HG03095 (cell line): ENCODE results near the gene TSC22D1.

ENCODE experiments used
- ATAC-seq: cut with Tn5 transposase; IDR thresholded peaks from one replicate; pipeline ENCODE4 v1.9.1; 2021; ENCODE audit warnings: moderate library complexity; ENCODE audit not compliant: unreplicated experiment

The TSC22D1 gene

DNA sequence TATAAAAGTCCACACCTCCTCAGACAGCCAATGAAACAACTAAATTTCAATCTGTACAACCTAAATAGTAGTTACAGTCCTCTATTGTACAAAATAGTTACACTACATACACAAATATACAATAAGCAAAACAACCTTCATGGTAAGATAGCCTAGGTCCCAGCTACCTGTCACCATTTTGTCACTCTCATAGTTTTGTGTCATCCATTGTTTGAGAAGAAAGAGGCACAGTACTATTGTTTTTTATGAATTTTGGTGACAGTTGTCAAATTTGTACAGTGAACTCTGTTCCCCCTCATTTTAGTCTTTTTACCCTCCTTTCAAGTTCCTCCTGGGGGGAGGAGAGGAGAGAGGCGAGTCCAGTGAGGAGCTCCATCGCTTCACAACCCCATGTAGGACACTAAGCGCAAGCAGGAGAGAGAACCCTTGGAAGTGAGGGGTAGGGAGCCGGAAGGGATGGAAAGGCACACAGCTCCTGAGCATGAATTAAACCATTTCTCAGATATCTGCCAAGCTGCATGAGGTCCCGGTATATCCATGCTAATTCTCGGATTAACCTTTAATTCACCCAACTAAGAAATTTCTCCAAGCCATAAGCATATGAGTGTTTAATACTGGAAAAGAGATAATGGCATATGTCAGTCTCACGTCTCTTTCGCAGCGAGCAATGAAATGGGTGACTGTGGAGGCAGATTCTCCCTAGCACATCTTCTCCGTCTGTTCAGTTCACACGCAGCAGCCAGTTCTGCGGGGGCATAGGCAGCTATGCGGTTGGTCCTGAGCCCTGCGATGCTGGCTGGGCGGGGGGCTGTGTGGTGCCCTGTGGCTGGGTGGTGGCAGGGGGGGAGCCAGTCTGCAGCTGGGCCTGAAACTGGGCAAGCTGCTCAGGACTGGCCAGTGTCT lies 142.0 kb downstream of the TSC22D1 start:
- ATAC-seq: no peak

GRCh38 chr13:44432650-44433049 lies 143.5 kb downstream of the TSC22D1 start:
- ATAC-seq: no peak

DNA sequence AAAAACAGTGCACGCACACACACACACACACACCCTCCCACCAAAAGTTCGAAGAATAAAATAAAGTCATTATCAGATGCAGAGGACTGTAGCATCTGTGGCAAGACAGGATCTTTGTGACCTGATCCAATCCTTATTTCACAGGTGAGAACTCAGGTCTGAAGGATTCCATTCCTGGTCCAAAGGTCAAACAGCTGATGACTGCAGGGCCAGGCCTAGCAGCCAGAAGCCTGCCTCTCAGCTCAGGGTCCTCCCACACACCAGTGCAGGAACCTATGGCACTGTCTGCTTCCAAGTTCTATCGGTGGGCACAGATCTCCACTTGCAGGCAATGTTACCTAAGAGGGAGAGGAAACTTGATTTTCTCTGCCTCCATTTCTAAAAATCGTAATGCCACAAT lies 145.0 kb downstream of the TSC22D1 start:
- ATAC-seq: no peak

- no peak for ATAC-seq
Observed at GRCh38 chr13:44429311-44429710, 146.8 kb downstream of the TSC22D1 start.

DNA sequence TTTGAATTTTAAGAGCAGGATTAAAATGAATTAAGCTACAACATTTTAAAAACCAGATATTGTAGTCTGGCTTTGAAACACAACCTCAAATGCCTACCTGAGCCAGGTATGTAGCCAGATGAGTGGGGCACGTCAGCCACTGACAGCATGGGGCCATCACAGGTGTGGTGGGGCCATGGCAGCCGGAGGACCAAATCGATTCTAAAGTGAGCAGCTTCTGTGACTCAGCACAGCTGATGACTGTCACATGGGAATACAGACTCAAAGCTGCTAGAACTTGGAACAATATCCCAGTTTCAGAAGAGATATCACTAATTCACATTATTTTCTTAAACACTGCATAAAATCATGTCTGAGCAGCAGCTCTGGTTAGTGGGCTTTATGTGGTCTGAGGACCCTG lies 149.7 kb downstream of the TSC22D1 start:
- no peak for ATAC-seq

GRCh38 chr13:44425815-44426078 lies 150.4 kb downstream of the TSC22D1 start:
- ATAC-seq: no peak

- no peak for ATAC-seq
Observed at GRCh38 chr13:44425041-44425814, 150.9 kb downstream of the TSC22D1 start.

- no peak for ATAC-seq
Observed at GRCh38 chr13:44423824-44424223, 152.3 kb downstream of the TSC22D1 start.

- no peak for ATAC-seq
Observed at GRCh38 chr13:44422755-44423643, 153.1 kb downstream of the TSC22D1 start.

GRCh38 chr13:44421853-44422525 lies 154.1 kb downstream of the TSC22D1 start:
- no peak for ATAC-seq

DNA sequence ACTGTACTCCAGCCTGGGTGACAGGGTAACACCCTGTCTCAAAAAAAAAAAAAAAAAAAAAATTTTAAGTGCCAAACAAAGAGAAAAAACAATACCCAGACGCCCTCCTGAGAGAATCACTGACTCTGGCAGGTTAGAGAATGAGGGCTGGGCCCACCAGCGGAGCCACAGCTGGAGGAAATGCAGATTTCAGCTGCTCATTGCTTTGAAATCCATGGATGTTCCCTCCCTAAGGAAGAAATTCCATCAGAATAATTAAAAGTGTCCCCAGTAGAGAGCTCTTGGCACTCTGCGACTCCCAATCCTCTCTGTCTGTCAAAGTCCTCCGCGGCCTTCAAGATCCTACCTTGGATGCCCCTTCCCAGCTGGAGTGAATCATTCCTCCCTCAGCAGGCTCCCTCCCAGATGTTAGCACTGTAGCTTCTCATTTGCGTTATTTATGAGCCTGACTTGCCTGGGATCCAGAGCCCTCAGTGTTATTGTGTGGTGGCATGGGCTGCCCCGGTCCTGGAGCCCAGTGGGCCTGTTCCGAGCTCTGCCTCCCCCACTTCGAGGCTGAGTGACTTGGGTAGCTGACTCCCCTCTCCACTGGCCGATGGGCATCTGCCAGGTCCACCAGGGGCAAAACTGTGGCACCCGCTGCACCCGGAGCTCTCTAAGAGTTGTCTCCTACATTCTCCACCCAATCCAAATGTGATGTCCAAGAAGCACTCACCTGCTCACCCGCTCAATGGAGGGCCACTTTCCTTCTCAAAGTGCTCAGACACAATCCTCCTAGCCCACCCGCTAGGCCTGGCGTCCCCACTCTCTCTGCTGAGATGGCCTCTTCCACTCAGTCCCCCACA lies 155.5 kb downstream of the TSC22D1 start:
- ATAC-seq: no peak

- no peak for ATAC-seq
Observed at GRCh38 chr13:44417876-44418275, 158.3 kb downstream of the TSC22D1 start.

- no peak for ATAC-seq
Observed at GRCh38 chr13:44417446-44417845, 158.7 kb downstream of the TSC22D1 start.

DNA sequence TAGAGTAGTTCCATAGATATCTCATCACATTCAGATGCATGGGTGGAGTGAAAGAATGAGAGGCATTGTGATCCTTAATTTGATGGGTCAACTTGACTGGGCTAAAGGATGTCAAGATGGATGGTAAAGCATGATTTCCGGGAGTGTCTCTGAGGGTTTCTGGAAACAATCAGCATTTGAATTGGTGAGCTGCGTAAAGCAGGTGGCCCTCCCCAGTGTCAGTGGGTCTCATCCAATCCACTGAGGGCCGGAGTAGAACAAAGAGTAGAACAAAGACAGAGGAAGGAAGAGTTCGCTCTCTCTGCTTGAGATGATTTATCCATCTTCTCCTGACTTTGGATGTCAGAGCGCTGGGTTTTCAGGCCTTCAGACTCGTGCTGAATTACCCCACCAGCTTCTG lies 159.4 kb downstream of the TSC22D1 start:
- ATAC-seq: no peak

- no peak for ATAC-seq
Observed at GRCh38 chr13:44416301-44416700, 159.8 kb downstream of the TSC22D1 start.

DNA sequence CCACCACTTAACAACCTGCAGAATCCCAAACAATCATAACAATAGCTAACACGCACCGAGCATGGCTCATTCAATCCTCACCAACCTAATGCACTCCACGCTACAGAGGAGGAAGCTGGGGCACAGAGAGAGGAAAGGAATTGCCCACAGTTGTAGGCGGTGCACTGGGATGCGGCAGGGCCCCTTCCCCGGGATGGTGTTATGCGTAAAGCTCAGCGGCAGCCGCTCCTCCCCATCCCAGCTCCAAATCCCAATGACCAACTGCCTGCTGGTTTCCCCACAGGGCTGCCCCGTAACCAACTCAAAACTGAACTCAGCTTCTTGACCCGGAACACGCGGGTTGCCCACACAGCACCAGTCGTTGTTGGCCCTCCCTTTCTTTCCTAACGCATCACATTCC lies 160.3 kb downstream of the TSC22D1 start:
- no peak for ATAC-seq

- ATAC-seq: no peak
Observed at GRCh38 chr13:44414716-44415115, 161.4 kb downstream of the TSC22D1 start.

DNA sequence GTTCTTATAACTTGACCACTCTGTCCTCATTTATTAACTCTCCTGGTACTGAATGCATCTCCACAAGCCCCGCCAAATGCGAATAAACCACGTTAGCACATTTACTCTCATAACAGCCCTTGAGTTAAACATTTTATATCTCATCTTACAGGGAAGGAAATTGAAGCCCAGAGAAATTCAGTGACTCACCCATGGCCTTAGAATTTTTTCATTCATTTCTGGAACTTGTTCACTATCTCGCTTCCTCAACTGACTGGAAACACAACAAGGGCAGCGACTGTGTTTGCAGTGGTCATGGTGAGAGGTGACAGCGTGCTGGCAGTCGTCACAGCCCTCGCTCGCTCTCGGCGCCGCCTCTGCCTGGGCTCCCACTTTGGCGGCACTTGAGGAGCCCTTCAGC lies 163.0 kb downstream of the TSC22D1 start:
- ATAC-seq: no peak

DNA sequence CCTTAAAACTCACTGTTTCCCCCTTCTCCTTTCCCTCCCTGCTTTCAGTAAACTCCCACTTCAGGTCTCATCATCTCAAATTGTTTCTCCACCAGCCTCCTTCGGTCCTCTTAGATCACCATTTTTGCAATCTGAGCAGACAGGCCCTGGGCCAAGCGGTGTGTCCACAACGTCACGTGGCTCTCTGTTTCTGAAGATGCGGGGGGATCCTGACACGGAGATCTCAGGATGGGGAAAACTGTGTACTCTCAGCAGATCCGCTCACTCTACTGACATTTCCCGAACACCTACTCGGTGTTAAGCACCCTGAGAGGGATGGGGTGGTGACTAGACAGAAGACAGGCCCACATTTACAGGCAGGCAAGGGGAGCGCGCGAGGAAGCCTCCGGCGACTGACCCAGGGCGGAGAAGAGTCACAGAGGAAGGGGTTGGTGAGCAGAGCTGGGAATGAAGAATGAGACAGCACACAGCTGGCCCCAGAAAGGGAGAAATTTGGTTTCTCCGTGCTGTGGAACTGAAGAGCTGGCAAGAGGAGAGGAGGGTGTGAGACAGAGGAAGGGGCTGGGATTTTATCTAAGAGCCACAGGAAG lies 163.7 kb downstream of the TSC22D1 start:
- ATAC-seq: no peak

GRCh38 chr13:44411841-44412240 lies 164.3 kb downstream of the TSC22D1 start:
- ATAC-seq: no peak
